ENCODE results near the gene ADGRL3.

The ADGRL3 gene

GRCh38 chr4:61318431-61318830 is 118.3 kb downstream of the ADGRL3 start:
- no peak overlapping the region for H2AFZ ChIP-seq (ENCODE audit: low read depth, low read length)
- H3K4me3 ChIP-seq (ENCODE audit: low read length), result no peak overlapping the region
- H3K79me2 ChIP-seq (ENCODE audit: low read length), result no peaks in the 10 kb centered on the region
- H3K9ac ChIP-seq (ENCODE audit: low read length), result no peak overlapping the region
- no peaks in the 10 kb centered on the region for H3K4me1 ChIP-seq (ENCODE audit: low read length)
- no peaks in the 10 kb centered on the region for H3K9me3 ChIP-seq (ENCODE audit: insufficient read depth, low read length)
- H3K27me3 ChIP-seq (ENCODE audit: low read depth, low read length), result no peaks in the 10 kb centered on the region
- H3K27ac ChIP-seq (ENCODE audit: low read length), result no peak overlapping the region
- no peaks in the 10 kb centered on the region for H3K36me3 ChIP-seq (replicated peaks; ENCODE audit: low read depth, low read length)
- H4K20me1 ChIP-seq (ENCODE audit: insufficient read depth, low read length), result no peaks in the 10 kb centered on the region
- H3K4me2 ChIP-seq (ENCODE audit: low read length), result no peak overlapping the region
- TF ChIP-seq, protein P1, sequence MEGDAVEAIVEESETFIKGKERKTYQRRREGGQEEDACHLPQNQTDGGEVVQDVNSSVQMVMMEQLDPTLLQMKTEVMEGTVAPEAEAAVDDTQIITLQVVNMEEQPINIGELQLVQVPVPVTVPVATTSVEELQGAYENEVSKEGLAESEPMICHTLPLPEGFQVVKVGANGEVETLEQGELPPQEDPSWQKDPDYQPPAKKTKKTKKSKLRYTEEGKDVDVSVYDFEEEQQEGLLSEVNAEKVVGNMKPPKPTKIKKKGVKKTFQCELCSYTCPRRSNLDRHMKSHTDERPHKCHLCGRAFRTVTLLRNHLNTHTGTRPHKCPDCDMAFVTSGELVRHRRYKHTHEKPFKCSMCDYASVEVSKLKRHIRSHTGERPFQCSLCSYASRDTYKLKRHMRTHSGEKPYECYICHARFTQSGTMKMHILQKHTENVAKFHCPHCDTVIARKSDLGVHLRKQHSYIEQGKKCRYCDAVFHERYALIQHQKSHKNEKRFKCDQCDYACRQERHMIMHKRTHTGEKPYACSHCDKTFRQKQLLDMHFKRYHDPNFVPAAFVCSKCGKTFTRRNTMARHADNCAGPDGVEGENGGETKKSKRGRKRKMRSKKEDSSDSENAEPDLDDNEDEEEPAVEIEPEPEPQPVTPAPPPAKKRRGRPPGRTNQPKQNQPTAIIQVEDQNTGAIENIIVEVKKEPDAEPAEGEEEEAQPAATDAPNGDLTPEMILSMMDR (IDR thresholded peaks at IDR 0.05; ENCODE audit: low read depth, low read length), result no peak
- TF ChIP-seq EZH2phosphoT487 (IDR thresholded peaks at IDR 0.05; ENCODE audit: low read depth), result no peak

- Histone ChIP-seq H3K9ac (ENCODE audit: low read length) (no peak overlapping the region), H3K27ac (ENCODE audit: low read length) (no peak overlapping the region), H3K79me2 (ENCODE audit: low read length) (no peaks in the 10 kb centered on the region), H3K4me1 (ENCODE audit: low read length) (no peaks in the 10 kb centered on the region), H4K20me1 (ENCODE audit: insufficient read depth, low read length) (no peaks in the 10 kb centered on the region), H3K4me3 (ENCODE audit: low read length) (no peak overlapping the region), H2AFZ (ENCODE audit: low read depth, low read length) (no peak overlapping the region), H3K27me3 (ENCODE audit: low read depth, low read length) (no peaks in the 10 kb centered on the region), H3K36me3 (replicated peaks; ENCODE audit: low read depth, low read length) (no peaks in the 10 kb centered on the region), H3K4me2 (ENCODE audit: low read length) (no peak overlapping the region), H3K9me3 (ENCODE audit: insufficient read depth, low read length) (no peaks in the 10 kb centered on the region)
- TF ChIP-seq EZH2phosphoT487 (IDR thresholded peaks at IDR 0.05; ENCODE audit: low read depth), result no peak
- TF ChIP-seq, protein P1 (IDR thresholded peaks at IDR 0.05; ENCODE audit: low read depth, low read length), result no peak
Observed at GRCh38 chr4:61319156-61319555, 119.0 kb downstream of the ADGRL3 start.

- no peak for TF ChIP-seq EZH2phosphoT487 (IDR thresholded peaks at IDR 0.05; ENCODE audit: low read depth)
- TF ChIP-seq, protein P1 (IDR thresholded peaks at IDR 0.05; ENCODE audit: low read depth, low read length), result no peak
- H2AFZ ChIP-seq (ENCODE audit: low read depth, low read length), result no peak overlapping the region
- no peaks in the 10 kb centered on the region for H4K20me1 ChIP-seq (ENCODE audit: insufficient read depth, low read length)
Observed at GRCh38 chr4:61320154-61320553, 120.0 kb downstream of the ADGRL3 start.

GRCh38 chr4:61320631-61321030 is 120.5 kb downstream of the ADGRL3 start:
- Histone ChIP-seq H3K4me1 (ENCODE audit: low read length) (no peaks in the 10 kb centered on the region), H3K36me3 (replicated peaks; ENCODE audit: low read depth, low read length) (no peaks in the 10 kb centered on the region)

More at GRCh38 chr4:61320154-61320553, 120.0 kb downstream of the ADGRL3 start:
- H3K27ac ChIP-seq (ENCODE audit: low read length), result no peak overlapping the region
- no peak overlapping the region for H3K4me2 ChIP-seq (ENCODE audit: low read length)
- H3K4me3 ChIP-seq (ENCODE audit: low read length), result no peak overlapping the region
- no peaks in the 10 kb centered on the region for H3K9me3 ChIP-seq (ENCODE audit: insufficient read depth, low read length)
- no peaks in the 10 kb centered on the region for H3K4me1 ChIP-seq (ENCODE audit: low read length)
- no peaks in the 10 kb centered on the region for H3K79me2 ChIP-seq (ENCODE audit: low read length)
- H3K27me3 ChIP-seq (ENCODE audit: low read depth, low read length), result no peaks in the 10 kb centered on the region
- no peaks in the 10 kb centered on the region for H3K36me3 ChIP-seq (replicated peaks; ENCODE audit: low read depth, low read length)
- no peak overlapping the region for H3K9ac ChIP-seq (ENCODE audit: low read length)

More at GRCh38 chr4:61320631-61321030, 120.5 kb downstream of the ADGRL3 start:
- H4K20me1 ChIP-seq (ENCODE audit: insufficient read depth, low read length), result no peaks in the 10 kb centered on the region
- H3K9ac ChIP-seq (ENCODE audit: low read length), result no peak overlapping the region
- no peaks in the 10 kb centered on the region for H3K27me3 ChIP-seq (ENCODE audit: low read depth, low read length)
- no peaks in the 10 kb centered on the region for H3K9me3 ChIP-seq (ENCODE audit: insufficient read depth, low read length)
- H2AFZ ChIP-seq (ENCODE audit: low read depth, low read length), result 0 out of 2 replicates have a peak overlapping the region, but pooled peaks have one; percentile 30
- TF ChIP-seq EZH2phosphoT487 (IDR thresholded peaks at IDR 0.05; ENCODE audit: low read depth), result no peak
- TF ChIP-seq, protein P1 (IDR thresholded peaks at IDR 0.05; ENCODE audit: low read depth, low read length), result no peak
- no peak overlapping the region for H3K4me3 ChIP-seq (ENCODE audit: low read length)
- H3K27ac ChIP-seq (ENCODE audit: low read length), result no peak overlapping the region
- no peaks in the 10 kb centered on the region for H3K79me2 ChIP-seq (ENCODE audit: low read length)
- H3K4me2 ChIP-seq (ENCODE audit: low read length), result no peak overlapping the region

Measured in OCI-LY3 (cell line).